Nephron progenitor cell (in vitro differentiated cells): ENCODE data around the gene PNKD.

Experiments used
- DNase-seq: peaks from one replicate; pipeline ENCODE4 v3.0.0; 2021
- H3K27ac Mint-ChIP-seq: 2 replicates; pipeline ENCODE4 v1.8.0; 2021; ENCODE audit warnings: mild to moderate bottlenecking, moderate library complexity, mixed read lengths
- H3K27me3 Mint-ChIP-seq: 2 replicates; pipeline ENCODE4 v1.8.0; 2021; ENCODE audit warnings: mild to moderate bottlenecking, low read depth, mixed read lengths; ENCODE audit not compliant: poor library complexity
- H3K36me3 Mint-ChIP-seq: 2 replicates; pipeline ENCODE4 v1.8.0; 2021; ENCODE audit warnings: low read depth, mixed read lengths
- H3K4me1 Mint-ChIP-seq: 2 replicates; pipeline ENCODE4 v1.8.0; 2021; ENCODE audit warnings: mixed read lengths
- H3K4me3 Mint-ChIP-seq: 2 replicates; pipeline ENCODE4 v1.8.0; 2021; ENCODE audit warnings: mild to moderate bottlenecking, moderate library complexity, mixed read lengths
- H3K9me3 Mint-ChIP-seq: 2 replicates; pipeline ENCODE4 v1.8.0; 2021; ENCODE audit warnings: mild to moderate bottlenecking, moderate library complexity, mixed read lengths
- CTCF ChIP-seq: fragments of 200-600 bp; sonication (generic); IDR thresholded peaks from 2 replicates; pipeline ENCODE4 v1.5.0; 2021; ENCODE audit warnings: antibody characterized with exemption

The PNKD gene

GRCh38 chr2:218257390-218257981, 12.8 kb upstream of the PNKD start:
- DNase-seq = peak; percentile 47
- peak; percentile 43 for TF ChIP-seq CTCF
- H3K27ac Mint-ChIP-seq = peak overlapping the region; percentile 49
- H3K9me3 Mint-ChIP-seq = no peaks in the 10 kb centered on the region
- H3K4me1 Mint-ChIP-seq = peaks cover 39% of the 10 kb centered on the region
- H3K27me3 Mint-ChIP-seq = no peaks in the 10 kb centered on the region
- H3K4me3 Mint-ChIP-seq = no peak overlapping the region
- peaks cover 30% of the 10 kb centered on the region for H3K36me3 Mint-ChIP-seq

- peaks cover 49% of the 10 kb centered on the region for H3K4me1 Mint-ChIP-seq
- peak overlapping the region; percentile 66 for H3K27ac Mint-ChIP-seq
- peaks cover 21% of the 10 kb centered on the region for H3K36me3 Mint-ChIP-seq
- no peaks in the 10 kb centered on the region for H3K27me3 Mint-ChIP-seq
- TF ChIP-seq CTCF = no peak
- H3K9me3 Mint-ChIP-seq = no peaks in the 10 kb centered on the region
- H3K4me3 Mint-ChIP-seq = peak overlapping the region; percentile 24
- DNase-seq = no peak
Measured at GRCh38 chr2:218259099-218259961, 11.0 kb upstream of the PNKD start.

GRCh38 chr2:218260166-218260565, 10.2 kb upstream of the PNKD start:
- no peak for TF ChIP-seq CTCF
- Mint-ChIP-seq H3K27ac (no peak overlapping the region), H3K4me3 (no peak overlapping the region), H3K27me3 (no peaks in the 10 kb centered on the region), H3K4me1 (peaks cover 49% of the 10 kb centered on the region), H3K9me3 (no peaks in the 10 kb centered on the region), H3K36me3 (peaks cover 16% of the 10 kb centered on the region)
- no peak for DNase-seq

- peaks cover 49% of the 10 kb centered on the region for H3K4me1 Mint-ChIP-seq
- TF ChIP-seq CTCF = no peak
- H3K27ac Mint-ChIP-seq = peak within 1 kb of the TSS; percentile 11
- peak; percentile 53 for DNase-seq
- peaks cover 12% of the 10 kb centered on the region for H3K36me3 Mint-ChIP-seq
- peak within 1 kb of the TSS; percentile 52 for H3K4me3 Mint-ChIP-seq
- no peaks in the 10 kb centered on the region for H3K27me3 Mint-ChIP-seq
- H3K9me3 Mint-ChIP-seq = no peaks in the 10 kb centered on the region
Measured at GRCh38 chr2:218260742-218261422, 9.4 kb upstream of the PNKD start, which contains the start of gene GPBAR1. Gene GPBAR1, plus strand, starts transcription at chr2:218261015. Its CDS starts 1,710 bp downstream, at chr2:218262725.

- DNase-seq = peak; percentile 30
- Mint-ChIP-seq H3K9me3 (no peaks in the 10 kb centered on the region), H3K4me1 (peaks cover 49% of the 10 kb centered on the region), H3K36me3 (peaks cover 12% of the 10 kb centered on the region), H3K27me3 (no peaks in the 10 kb centered on the region), H3K27ac (peak overlapping the region; percentile 11), H3K4me3 (peak overlapping the region; percentile 52)
- TF ChIP-seq CTCF = no peak
Measured at GRCh38 chr2:218261423-218262236, 8.7 kb upstream of the PNKD start.
